Measurements from ENCODE around the gene EXOC3. TPM values are rescaled to one million over a fixed set of nuclear protein-coding genes. Genes with fewer than 3 reads are reported as not detected.
"Not testable (repeated sequence)": the region's sequence is repeated elsewhere in the genome, so short reads cannot be mapped to it uniquely, and the experiment has no call there.

The EXOC3 gene
- total RNA-seq, 1 experiment from 2014 or later: 24.4 TPM

DNA sequence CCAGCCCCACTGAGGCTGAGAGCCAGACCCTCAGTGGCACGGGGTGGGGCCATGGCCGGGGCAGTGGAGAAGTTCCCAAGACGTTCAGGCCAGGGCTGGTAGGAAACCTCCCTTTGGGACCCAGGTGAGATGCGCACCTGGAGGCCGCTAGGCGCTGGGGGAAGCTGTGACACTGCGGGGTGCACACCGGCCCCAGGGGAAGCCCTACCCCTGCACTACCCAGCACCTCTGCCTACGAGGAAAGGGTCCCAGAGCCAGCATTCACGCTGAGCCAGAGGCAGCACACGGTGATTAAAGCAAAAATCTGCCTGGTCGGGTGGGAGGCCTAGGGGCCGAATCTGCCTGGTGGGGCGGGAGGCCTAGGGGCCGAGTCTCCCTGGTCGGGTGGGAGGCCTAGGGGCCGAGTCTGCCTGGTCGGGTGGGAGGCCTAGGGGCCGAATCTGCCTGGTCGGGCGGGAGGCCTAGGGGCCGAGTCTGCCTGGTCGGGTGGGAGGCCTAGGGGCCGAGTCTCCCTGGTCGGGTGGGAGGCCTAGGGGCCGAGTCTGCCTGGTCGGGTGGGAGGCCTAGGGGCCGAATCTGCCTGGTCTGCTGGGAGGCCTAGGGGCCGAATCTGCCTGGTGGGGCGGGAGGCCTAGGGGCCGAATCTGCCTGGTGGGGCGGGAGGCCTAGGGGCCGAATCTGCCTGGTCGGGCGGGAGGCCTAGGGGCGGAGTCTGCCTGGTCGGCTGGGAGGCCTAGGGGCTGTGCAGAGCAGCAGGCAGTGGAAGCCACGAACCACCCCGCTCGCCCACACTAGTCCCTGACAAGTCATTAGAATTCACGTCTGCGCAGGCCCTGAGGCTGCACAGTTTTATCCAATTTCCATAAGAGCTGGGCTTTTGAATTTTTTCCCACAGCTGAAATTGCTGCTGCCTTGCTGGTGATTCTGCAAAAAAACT lies 27.7 kb upstream of the EXOC3 start:
- peak overlapping the region; percentile 72 for H3K4me2 ChIP-seq (ENCODE audit: low read depth, low read length, poor library complexity, severe bottlenecking)
- not testable (repeated sequence) for H3K9me2 ChIP-seq (replicated peaks; ENCODE audit: insufficient read depth, low read length); H4K20me1 ChIP-seq (ENCODE audit: insufficient read depth, low read depth, low read length); H3K36me3 ChIP-seq (ENCODE audit: insufficient read depth, low read length); H3K27me3 ChIP-seq (ENCODE audit: low read length); H3K79me2 ChIP-seq (ENCODE audit: low read length); H3K9me3 ChIP-seq (ENCODE audit: low read length)
- peak; percentile 95 for DNase-seq
- H3K4me3 ChIP-seq (ENCODE audit: low read length): peak overlapping the region; percentile 55
- H2AFZ ChIP-seq (ENCODE audit: low read length): peak overlapping the region; percentile 16; the same call in 1 of the 2 replicates
- peaks cover 32% of the 10 kb centered on the region for H3K4me1 ChIP-seq (ENCODE audit: low read length)
- H3K9ac ChIP-seq (ENCODE audit: low read length): peak overlapping the region; percentile 82
- peak overlapping the region; percentile 83 for H3K27ac ChIP-seq (ENCODE audit: low read length)

DNA sequence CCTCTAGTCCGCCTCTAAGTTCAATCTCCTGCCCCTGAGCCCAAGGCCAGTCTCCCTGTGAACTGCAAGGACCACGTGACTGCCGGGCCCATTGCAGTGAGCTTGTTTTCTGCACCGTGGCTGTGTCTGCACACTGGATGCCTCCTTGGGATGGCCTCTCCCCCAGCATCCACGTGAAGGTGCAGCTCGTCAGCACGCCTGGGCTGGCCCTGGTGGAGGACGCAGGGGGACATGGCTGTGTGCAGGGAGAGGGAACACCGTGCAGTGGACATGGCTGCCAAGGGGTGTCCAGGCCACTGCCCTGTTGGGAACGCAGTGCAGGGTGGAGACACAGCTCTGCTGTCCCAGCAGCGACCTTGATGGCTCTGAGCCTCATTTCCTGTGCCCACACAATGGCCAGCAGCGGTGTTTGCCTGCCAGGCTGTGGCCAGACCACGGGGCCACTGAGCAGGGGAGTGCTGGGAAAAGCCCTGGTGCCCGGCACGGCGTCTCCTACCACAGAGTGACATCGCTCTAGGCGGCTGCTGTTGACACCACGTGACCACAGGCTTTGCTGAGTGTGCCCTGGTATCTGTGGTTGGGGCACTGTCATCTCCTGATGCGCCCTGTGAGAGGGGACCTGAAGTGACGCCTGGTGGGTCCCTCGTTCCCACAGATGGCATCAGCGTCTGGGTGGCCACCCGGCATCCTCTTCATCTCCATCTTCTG lies 26.9 kb upstream of the EXOC3 start:
- Histone ChIP-seq H4K20me1 (ENCODE audit: insufficient read depth, low read depth, low read length) (no peaks in the 10 kb centered on the region), H3K4me3 (ENCODE audit: low read length) (peak overlapping the region; percentile 55; the same call in 1 of the 2 replicates), H3K9me2 (replicated peaks; ENCODE audit: insufficient read depth, low read length) (no peaks in the 10 kb centered on the region), H3K27ac (ENCODE audit: low read length) (peak overlapping the region; percentile 83), H3K9me3 (ENCODE audit: low read length) (no peaks in the 10 kb centered on the region), H3K79me2 (ENCODE audit: low read length) (no peaks in the 10 kb centered on the region), H3K9ac (ENCODE audit: low read length) (peak overlapping the region; percentile 82), H3K4me2 (ENCODE audit: low read depth, low read length, poor library complexity, severe bottlenecking) (peak overlapping the region; percentile 72), H3K27me3 (ENCODE audit: low read length) (no peaks in the 10 kb centered on the region), H2AFZ (ENCODE audit: low read length) (no peak overlapping the region), H3K4me1 (ENCODE audit: low read length) (peaks cover 30% of the 10 kb centered on the region), H3K36me3 (ENCODE audit: insufficient read depth, low read length) (no peaks in the 10 kb centered on the region)
- DNase-seq: no peak

GRCh38 chr5:416636-416960 lies 26.4 kb upstream of the EXOC3 start:
- Histone ChIP-seq H3K9ac (ENCODE audit: low read length) (no peak overlapping the region), H3K4me3 (ENCODE audit: low read length) (no peak overlapping the region), H3K9me3 (ENCODE audit: low read length) (no peaks in the 10 kb centered on the region), H2AFZ (ENCODE audit: low read length) (no peak overlapping the region), H4K20me1 (ENCODE audit: insufficient read depth, low read depth, low read length) (no peaks in the 10 kb centered on the region), H3K27me3 (ENCODE audit: low read length) (no peaks in the 10 kb centered on the region), H3K27ac (ENCODE audit: low read length) (no peak overlapping the region), H3K9me2 (replicated peaks; ENCODE audit: insufficient read depth, low read length) (no peaks in the 10 kb centered on the region), H3K4me2 (ENCODE audit: low read depth, low read length, poor library complexity, severe bottlenecking) (no peak overlapping the region), H3K36me3 (ENCODE audit: insufficient read depth, low read length) (no peaks in the 10 kb centered on the region), H3K79me2 (ENCODE audit: low read length) (no peaks in the 10 kb centered on the region), H3K4me1 (ENCODE audit: low read length) (peaks cover 28% of the 10 kb centered on the region)
- DNase-seq: no peak

DNA sequence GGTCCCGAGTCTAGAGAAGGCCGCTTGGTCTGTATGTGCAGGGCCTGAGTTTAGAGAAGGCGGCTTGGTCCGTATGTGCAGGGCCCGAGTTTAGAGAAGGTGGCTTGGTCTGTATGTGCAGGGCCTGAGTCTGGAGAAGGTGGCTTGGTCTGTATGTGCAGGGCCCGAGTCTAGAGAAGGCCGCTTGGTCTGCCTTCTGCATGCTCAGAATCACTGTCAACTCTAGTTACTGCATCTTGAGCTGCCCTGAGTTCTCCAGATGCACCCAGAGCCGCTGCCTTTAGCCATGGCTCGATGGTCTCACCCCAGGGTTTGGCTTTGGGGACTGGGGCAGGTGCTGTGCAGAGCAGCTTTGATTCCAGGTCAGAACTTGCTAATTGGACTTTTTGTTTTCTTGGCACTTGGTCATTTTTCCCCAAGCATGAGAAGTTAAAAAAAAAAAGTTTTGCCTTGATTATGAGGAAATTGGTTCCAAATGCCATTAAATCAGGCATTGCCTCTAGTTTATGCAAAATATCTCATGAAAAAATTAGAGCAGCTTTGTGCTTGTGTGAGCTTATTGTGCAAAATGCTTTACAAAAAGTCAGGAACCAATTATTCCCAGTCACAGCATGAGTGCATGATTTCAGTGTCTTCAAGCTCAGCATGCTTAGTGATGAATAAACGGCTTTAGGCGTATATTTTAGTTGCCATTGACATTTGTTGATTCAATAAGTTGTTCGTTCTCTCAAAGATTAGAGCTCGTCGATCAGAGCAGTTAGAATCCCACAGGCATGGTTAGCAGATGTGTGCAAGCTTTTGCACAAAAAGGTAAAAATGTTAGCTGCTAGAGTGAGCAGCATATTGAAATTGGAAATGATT lies 25.4 kb upstream of the EXOC3 start:
- DNase-seq: no peak
- Histone ChIP-seq H3K79me2 (ENCODE audit: low read length) (no peaks in the 10 kb centered on the region), H3K9me2 (replicated peaks; ENCODE audit: insufficient read depth, low read length) (no peaks in the 10 kb centered on the region), H3K9ac (ENCODE audit: low read length) (no peak overlapping the region), H3K9me3 (ENCODE audit: low read length) (no peaks in the 10 kb centered on the region), H2AFZ (ENCODE audit: low read length) (no peak overlapping the region), H4K20me1 (ENCODE audit: insufficient read depth, low read depth, low read length) (no peaks in the 10 kb centered on the region), H3K27ac (ENCODE audit: low read length) (no peak overlapping the region), H3K27me3 (ENCODE audit: low read length) (no peaks in the 10 kb centered on the region), H3K4me2 (ENCODE audit: low read depth, low read length, poor library complexity, severe bottlenecking) (no peak overlapping the region), H3K4me1 (ENCODE audit: low read length) (peaks cover 28% of the 10 kb centered on the region), H3K36me3 (ENCODE audit: insufficient read depth, low read length) (no peaks in the 10 kb centered on the region), H3K4me3 (ENCODE audit: low read length) (no peak overlapping the region)

- Histone ChIP-seq H3K27me3 (ENCODE audit: low read length) (no peaks in the 10 kb centered on the region), H3K4me1 (ENCODE audit: low read length) (peaks cover 28% of the 10 kb centered on the region), H3K9me3 (ENCODE audit: low read length) (no peaks in the 10 kb centered on the region), H4K20me1 (ENCODE audit: insufficient read depth, low read depth, low read length) (no peaks in the 10 kb centered on the region), H3K9ac (ENCODE audit: low read length) (no peak overlapping the region), H3K36me3 (ENCODE audit: insufficient read depth, low read length) (no peaks in the 10 kb centered on the region), H2AFZ (ENCODE audit: low read length) (no peak overlapping the region), H3K9me2 (replicated peaks; ENCODE audit: insufficient read depth, low read length) (no peaks in the 10 kb centered on the region), H3K4me3 (ENCODE audit: low read length) (no peak overlapping the region), H3K4me2 (ENCODE audit: low read depth, low read length, poor library complexity, severe bottlenecking) (no peak overlapping the region), H3K27ac (ENCODE audit: low read length) (no peak overlapping the region), H3K79me2 (ENCODE audit: low read length) (no peaks in the 10 kb centered on the region)
- DNase-seq: no peak
Observed at GRCh38 chr5:418162-419121, 24.5 kb upstream of the EXOC3 start.

DNA sequence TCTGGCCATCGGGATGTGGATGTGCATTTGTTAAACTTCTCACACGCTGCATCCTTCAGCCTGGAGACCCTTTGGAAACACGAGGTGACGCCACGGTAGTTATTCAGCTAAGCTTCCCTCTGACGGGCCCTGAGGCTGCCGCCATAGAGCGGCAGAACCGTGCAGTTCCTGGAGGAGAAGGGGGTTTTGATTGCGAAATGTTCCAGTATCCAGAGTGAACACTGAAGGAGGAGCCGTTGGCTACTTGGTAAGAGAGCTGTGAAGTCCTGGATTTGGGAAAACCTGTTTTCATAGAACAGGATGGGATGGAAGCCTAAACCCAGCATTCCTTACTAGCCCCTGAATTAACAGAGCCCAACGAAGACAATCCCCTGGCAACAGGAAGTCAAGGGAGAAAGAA lies 23.0 kb upstream of the EXOC3 start:
- Histone ChIP-seq H2AFZ (ENCODE audit: low read length) (no peak overlapping the region), H3K9me2 (replicated peaks; ENCODE audit: insufficient read depth, low read length) (no peaks in the 10 kb centered on the region), H3K4me3 (ENCODE audit: low read length) (no peak overlapping the region), H4K20me1 (ENCODE audit: insufficient read depth, low read depth, low read length) (no peaks in the 10 kb centered on the region), H3K27me3 (ENCODE audit: low read length) (no peaks in the 10 kb centered on the region), H3K79me2 (ENCODE audit: low read length) (no peaks in the 10 kb centered on the region), H3K36me3 (ENCODE audit: insufficient read depth, low read length) (no peaks in the 10 kb centered on the region), H3K9me3 (ENCODE audit: low read length) (no peaks in the 10 kb centered on the region), H3K27ac (ENCODE audit: low read length) (no peak overlapping the region), H3K9ac (ENCODE audit: low read length) (no peak overlapping the region), H3K4me1 (ENCODE audit: low read length) (peaks cover 28% of the 10 kb centered on the region), H3K4me2 (ENCODE audit: low read depth, low read length, poor library complexity, severe bottlenecking) (no peak overlapping the region)
- no peak for DNase-seq

DNA sequence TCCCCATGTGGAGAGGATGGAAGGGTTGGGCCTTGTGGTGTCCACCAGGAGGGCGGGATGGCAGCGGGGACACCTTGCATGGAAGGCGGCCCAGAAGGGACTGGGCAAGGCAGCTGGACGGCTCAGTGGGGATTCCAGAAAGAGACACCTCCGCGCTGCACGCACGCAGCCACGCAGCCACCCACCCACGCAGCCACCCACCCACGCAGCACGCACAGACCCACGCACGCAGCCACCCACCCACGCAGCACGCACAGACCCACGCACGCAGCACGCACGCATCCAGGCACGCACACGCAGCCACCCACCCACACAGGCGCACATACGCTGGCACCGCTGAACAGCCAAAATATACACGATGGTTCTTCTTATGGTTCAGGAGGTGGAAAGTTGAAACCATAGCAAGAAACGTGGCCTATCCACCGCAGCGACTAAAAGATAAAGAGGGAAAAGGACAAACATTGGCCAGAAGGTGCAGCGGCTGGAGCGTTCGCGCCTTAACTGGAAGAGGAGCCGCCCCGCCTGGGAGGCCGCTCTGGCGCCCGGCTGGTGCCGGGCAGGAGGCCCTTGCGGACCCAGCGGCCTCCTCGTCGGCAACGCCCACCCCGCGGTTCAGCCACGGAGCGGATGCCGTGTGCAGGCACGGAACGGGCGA lies 22.2 kb upstream of the EXOC3 start:
- Histone ChIP-seq H3K4me3 (ENCODE audit: low read length) (no peak overlapping the region), H3K27ac (ENCODE audit: low read length) (no peak overlapping the region), H3K9me3 (ENCODE audit: low read length) (no peaks in the 10 kb centered on the region), H2AFZ (ENCODE audit: low read length) (no peak overlapping the region), H3K27me3 (ENCODE audit: low read length) (no peaks in the 10 kb centered on the region), H3K9ac (ENCODE audit: low read length) (no peak overlapping the region), H3K36me3 (ENCODE audit: insufficient read depth, low read length) (no peaks in the 10 kb centered on the region), H3K4me1 (ENCODE audit: low read length) (peaks cover 20% of the 10 kb centered on the region), H3K79me2 (ENCODE audit: low read length) (no peaks in the 10 kb centered on the region), H4K20me1 (ENCODE audit: insufficient read depth, low read depth, low read length) (no peaks in the 10 kb centered on the region), H3K9me2 (replicated peaks; ENCODE audit: insufficient read depth, low read length) (no peaks in the 10 kb centered on the region), H3K4me2 (ENCODE audit: low read depth, low read length, poor library complexity, severe bottlenecking) (no peak overlapping the region)
- no peak for DNase-seq

Data from Karpas-422 (cell line).